Mesenchymal stem cell (in vitro differentiated cells and primary cell): Measurements from ENCODE around the gene F2RL3. TPM values are rescaled to one million over a fixed set of nuclear protein-coding genes. Genes with fewer than 3 reads are reported as not detected.
A peak's percentile ranks its signal among the peaks of the same experiment; 100 is the strongest.

Experiments used
- DNase-seq: peaks from one replicate; pipeline ENCODE4 v3.0.0-alpha.2; 2013
- H2AFZ ChIP-seq: one replicate; pipeline ENCODE4 v1.6.1; 2013; ENCODE audit warnings: low read depth, mild to moderate bottlenecking, control low read depth, inconsistent platforms, low read length, moderate library complexity
- H2AK5ac ChIP-seq: 2 replicates; pipeline ENCODE4 v1.6.1; 2013; ENCODE audit warnings: low read length, moderate library complexity, mild to moderate bottlenecking, inconsistent platforms; ENCODE audit not compliant: severe bottlenecking
- H2BK120ac ChIP-seq: one replicate; pipeline ENCODE4 v1.6.1; 2013; ENCODE audit warnings: low read depth, mild to moderate bottlenecking, inconsistent platforms, low read length, moderate library complexity
- H2BK12ac ChIP-seq, 2 experiments: one replicate each; pipeline ENCODE4 v1.6.1; 2013; ENCODE audit warnings: inconsistent platforms in 2 of 2, low read length in 2 of 2, mild to moderate bottlenecking in 2 of 2, moderate library complexity in 2 of 2, control low read depth in 1 of 2
- H2BK15ac ChIP-seq: one replicate; pipeline ENCODE4 v1.6.1; 2013; ENCODE audit warnings: mild to moderate bottlenecking, low read depth, inconsistent platforms; ENCODE audit not compliant: poor library complexity, severe bottlenecking
- H2BK5ac ChIP-seq: 2 replicates; pipeline ENCODE4 v1.6.1; 2013; ENCODE audit warnings: low read depth, mild to moderate bottlenecking, low read length, control low read depth, inconsistent platforms; ENCODE audit not compliant: poor library complexity, severe bottlenecking
- H3K14ac ChIP-seq, 2 experiments: one replicate each; pipeline ENCODE4 v1.6.1; 2013; ENCODE audit warnings: inconsistent platforms in 2 of 2, low read length in 2 of 2, control low read depth in 1 of 2, mild to moderate bottlenecking in 1 of 2, moderate library complexity in 1 of 2
- H3K18ac ChIP-seq, 2 experiments: one replicate each; pipeline ENCODE4 v1.6.1; 2013; ENCODE audit warnings: inconsistent platforms in 2 of 2, low read length in 2 of 2, control low read depth in 1 of 2, low read depth in 1 of 2, mild to moderate bottlenecking in 1 of 2
- H3K23ac ChIP-seq, 2 experiments: one replicate each; pipeline ENCODE4 v1.6.1; 2013; ENCODE audit warnings: inconsistent platforms in 2 of 2, low read length in 2 of 2, mild to moderate bottlenecking in 2 of 2, moderate library complexity in 2 of 2, control low read depth in 1 of 2
- H3K27ac ChIP-seq: 2 replicates; pipeline ENCODE4 v1.5.1; 2013; ENCODE audit warnings: mild to moderate bottlenecking, moderate library complexity, low read length, control low read depth, inconsistent platforms; ENCODE audit not compliant: poor library complexity, severe bottlenecking
- H3K27me3 ChIP-seq, 2 experiments: 2 replicates each; pipeline versions ENCODE4 v1.6.1 to v1.7.0; 2013; ENCODE audit warnings: low read length in 2 of 2, mild to moderate bottlenecking in 2 of 2, moderate library complexity in 2 of 2, control low read depth in 1 of 2, inconsistent platforms in 1 of 2; ENCODE audit not compliant: control insufficient read depth in 1 of 2, insufficient read depth in 1 of 2
- H3K36me3 ChIP-seq, 2 experiments: 2 replicates each; pipeline versions ENCODE4 v1.6.1 to v1.7.0; 2013; ENCODE audit warnings: low read length in 2 of 2, control low read depth in 1 of 2, inconsistent platforms in 1 of 2, low read depth in 1 of 2, mild to moderate bottlenecking in 1 of 2; ENCODE audit not compliant: insufficient read depth in 2 of 2, control insufficient read depth in 1 of 2
- H3K4ac ChIP-seq, 2 experiments: one replicate each; pipeline ENCODE4 v1.6.1; 2013; ENCODE audit warnings: inconsistent platforms in 2 of 2, low read length in 2 of 2, mild to moderate bottlenecking in 2 of 2, moderate library complexity in 2 of 2, control low read depth in 1 of 2, low read depth in 1 of 2
- H3K4me1 ChIP-seq: 2 replicates; pipeline ENCODE4 v1.6.1; 2013; ENCODE audit warnings: low read depth, low read length, control low read depth; ENCODE audit not compliant: control insufficient read depth, insufficient read depth
- H3K4me2 ChIP-seq: 2 replicates; pipeline ENCODE4 v1.6.1; 2013; ENCODE audit warnings: low read length, mild to moderate bottlenecking, inconsistent platforms; ENCODE audit not compliant: poor library complexity, severe bottlenecking
- H3K4me3 ChIP-seq, 2 experiments: 2 replicates each; pipeline versions ENCODE4 v1.5.1 to v1.7.0; 2013; ENCODE audit warnings: low read length in 2 of 2, mild to moderate bottlenecking in 2 of 2, control low read depth in 1 of 2, low read depth in 1 of 2; ENCODE audit not compliant: insufficient read depth in 1 of 2
- H3K79me1 ChIP-seq: replicated peaks from 2 replicates; pipeline ENCODE4 v1.6.1; 2013; ENCODE audit warnings: mild to moderate bottlenecking, control low read depth, low read length, inconsistent platforms; ENCODE audit not compliant: poor library complexity, severe bottlenecking
- H3K9ac ChIP-seq: 2 replicates; pipeline ENCODE4 v1.7.0; 2013; ENCODE audit warnings: mild to moderate bottlenecking, low read length, moderate library complexity
- H3K9me3 ChIP-seq: 2 replicates; pipeline ENCODE4 v1.7.0; 2013; ENCODE audit warnings: mild to moderate bottlenecking, low read length; ENCODE audit not compliant: control insufficient read depth
- H4K8ac ChIP-seq: one replicate; pipeline ENCODE4 v1.6.1; 2013; ENCODE audit warnings: inconsistent platforms, mild to moderate bottlenecking, low read length, moderate library complexity
- H4K91ac ChIP-seq: one replicate; pipeline ENCODE4 v1.6.1; 2013; ENCODE audit warnings: mild to moderate bottlenecking, low read length, inconsistent platforms
- WGBS: methylation state at CpG from one replicate; pipeline ENCODE4 v1.1.7; 2013; ENCODE audit warnings: mixed read lengths; 5-methylcytosine and 5-hydroxymethylcytosine counted together
- polyA plus RNA-seq, 2 experiments: library from polyadenylated mRNA; stranded (reverse); fragments of 200-250 nt; gene quantifications; one replicate each; pipeline ENCODE4 v1.2.3, GENCODE V29; 2013

The F2RL3 gene
- polyA plus RNA-seq (2013, experiment 1 of 2) = 10.2 TPM
- polyA plus RNA-seq (2013, experiment 2 of 2) = 9.7 TPM

- Histone ChIP-seq H3K9me3 (no peaks in the 10 kb centered on the region), H3K9ac (no peak within 1 kb of the TSS)
Measured at GRCh38 chr19:16888629-16889365, at the start of gene F2RL3. Gene F2RL3, plus strand, starts transcription at chr19:16888999. Its CDS starts 191 bp downstream, at chr19:16889190.

GRCh38 chr19:16841391-16841926, 47.3 kb upstream of the F2RL3 start:
- 95% methylated on average over 15 of the region's 15 CpGs for WGBS
- no peak overlapping the region for H2AFZ ChIP-seq
- no peak overlapping the region for H3K18ac ChIP-seq
- H3K4me3 ChIP-seq = no peak overlapping the region
- no peak overlapping the region for H3K23ac ChIP-seq
- no peak overlapping the region for H2BK5ac ChIP-seq
- H3K9ac ChIP-seq = no peak overlapping the region
- no peak for DNase-seq
- no peak overlapping the region for H4K91ac ChIP-seq
- no peak overlapping the region for H3K14ac ChIP-seq
- no peak overlapping the region for H3K4ac ChIP-seq
- no peak overlapping the region for H2BK12ac ChIP-seq
- H2AK5ac ChIP-seq = no peak overlapping the region
- peaks cover 56% of the 10 kb centered on the region for H3K79me1 ChIP-seq
- H3K9me3 ChIP-seq = no peaks in the 10 kb centered on the region
- no peaks in the 10 kb centered on the region for H3K27me3 ChIP-seq
- no peak overlapping the region for H3K27ac ChIP-seq
- H3K36me3 ChIP-seq = peaks cover 93 to 96% of the 10 kb centered on the region in 2 experiments
- H2BK120ac ChIP-seq = no peak overlapping the region
- H4K8ac ChIP-seq = no peak overlapping the region
- no peak overlapping the region for H2BK15ac ChIP-seq
- H3K4me1 ChIP-seq = peaks cover 9% of the 10 kb centered on the region
- no peak overlapping the region for H3K4me2 ChIP-seq

More at GRCh38 chr19:16888629-16889365, at the start of gene F2RL3:
- peak; percentile 99 for DNase-seq
- 14% methylated on average over 30 of the region's 31 CpGs for WGBS
- Histone ChIP-seq H3K23ac (no peak within 1 kb of the TSS), H3K4me2 (no peak within 1 kb of the TSS), H4K8ac (peak within 1 kb of the TSS; percentile 100), H2BK120ac (peak within 1 kb of the TSS; percentile 100), H3K4me3 (no peak within 1 kb of the TSS), H3K27ac (no peak within 1 kb of the TSS), H3K18ac (peak within 1 kb of the TSS; percentile 97 to 100), H2BK15ac (peak within 1 kb of the TSS; percentile 96), H3K4ac (peak within 1 kb of the TSS; percentile 89 to 100), H3K14ac (peak within 1 kb of the TSS in 1 of 2 experiments; percentile 90), H2BK12ac (peak within 1 kb of the TSS; percentile 96 to 99), H2BK5ac (no peak within 1 kb of the TSS), H3K36me3 (no peaks in the 10 kb centered on the region), H2AFZ (peak within 1 kb of the TSS; percentile 42), H4K91ac (peak within 1 kb of the TSS; percentile 100), H2AK5ac (no peak within 1 kb of the TSS), H3K79me1 (no peaks in the 10 kb centered on the region), H3K27me3 (peaks cover 0 to 38% of the 10 kb centered on the region in 2 experiments), H3K4me1 (peaks cover 7% of the 10 kb centered on the region)

GRCh38 chr19:16846901-16847300, 41.9 kb upstream of the F2RL3 start:
- Histone ChIP-seq H3K79me1 (peaks cover 47% of the 10 kb centered on the region), H3K9ac (no peak overlapping the region), H3K27me3 (no peaks in the 10 kb centered on the region), H2AFZ (no peak overlapping the region), H2BK120ac (no peak overlapping the region), H3K18ac (no peak overlapping the region), H3K4ac (no peak overlapping the region), H3K23ac (no peak overlapping the region), H2BK15ac (no peak overlapping the region), H3K36me3 (peaks cover 81 to 94% of the 10 kb centered on the region in 2 experiments), H2AK5ac (no peak overlapping the region), H3K27ac (no peak overlapping the region), H4K8ac (no peak overlapping the region), H3K14ac (no peak overlapping the region), H3K4me3 (no peak overlapping the region), H3K4me1 (peaks cover 15% of the 10 kb centered on the region), H2BK12ac (no peak overlapping the region), H3K4me2 (no peak overlapping the region), H4K91ac (no peak overlapping the region), H2BK5ac (no peak overlapping the region), H3K9me3 (no peaks in the 10 kb centered on the region)
- no peak for DNase-seq
- WGBS = 97% methylated on average over 16 of the region's 16 CpGs

- H3K9ac ChIP-seq = no peak overlapping the region
- H2BK5ac ChIP-seq = no peak overlapping the region
- H3K9me3 ChIP-seq = no peaks in the 10 kb centered on the region
- no peak overlapping the region for H3K18ac ChIP-seq
- no peak overlapping the region for H3K14ac ChIP-seq
- peak overlapping the region in 1 of 2 experiments; percentile 17 for H3K23ac ChIP-seq
- no peak for DNase-seq
- H2AFZ ChIP-seq = no peak overlapping the region
- H2BK12ac ChIP-seq = no peak overlapping the region
- no peak overlapping the region for H2BK120ac ChIP-seq
- H4K8ac ChIP-seq = no peak overlapping the region
- H3K36me3 ChIP-seq = peaks cover 81 to 95% of the 10 kb centered on the region in 2 experiments
- H3K27ac ChIP-seq = no peak overlapping the region
- no peak overlapping the region for H3K4me2 ChIP-seq
- no peak overlapping the region for H3K4ac ChIP-seq
- H3K4me1 ChIP-seq = peaks cover 15% of the 10 kb centered on the region
- peaks cover 49% of the 10 kb centered on the region for H3K79me1 ChIP-seq
- no peak overlapping the region for H2AK5ac ChIP-seq
- no peak overlapping the region for H3K4me3 ChIP-seq
- no peaks in the 10 kb centered on the region for H3K27me3 ChIP-seq
- 100% methylated on average over 4 of the region's 6 CpGs for WGBS
- H2BK15ac ChIP-seq = no peak overlapping the region
- H4K91ac ChIP-seq = no peak overlapping the region
Measured at GRCh38 chr19:16847430-16847829, 41.4 kb upstream of the F2RL3 start.
